Measurements from ENCODE around the gene BICD1.

GRCh38 chr12:32223941-32224340 lies 117.3 kb downstream of the BICD1 start:
- no peak for TF ChIP-seq GATA3 (IDR thresholded peaks at IDR 0.05; ENCODE audit: low read depth, low read length)
- no peak for TF ChIP-seq GATA2 (IDR thresholded peaks at IDR 0.05; ENCODE audit: low read depth, low read length)
